GM12878 (cell line): Measurements from ENCODE around the gene RTP5. TPM values are rescaled to one million over a fixed set of nuclear protein-coding genes. Genes with fewer than 3 reads are reported as not detected.

Source experiments
- ATAC-seq: fragments of 200-7000 bp; cut with Tn5 transposase; 3 replicates; pipeline ENCODE4 v1.9.1; 2020; ENCODE audit warnings: mild to moderate bottlenecking, moderate library complexity
- BruUV-seq: library from RNA; stranded (reverse); fragments of 400-500 nt; replicated peaks from 2 replicates; lab custom pipeline; 2021; lab: Mats Ljungman, UMichigan
- CTCF ChIA-PET: fragments of 300-600 bp; sonication (Branson Sonifier 250); formaldehyde crosslinking; extraction: SDS; loops from one replicate; lab custom pipeline; 2021; ENCODE audit warnings: inconsistent platforms; lab: Yijun Ruan, JAX
- POLR2A ChIA-PET: fragments of 350-600 bp; formaldehyde crosslinking; extraction: SDS; loops from one replicate; lab custom pipeline; 2021; ENCODE audit warnings: inconsistent platforms; lab: Charles Lee
- RAD21 ChIA-PET: fragments of 300-600 bp; sonication (Branson Sonifier 250); formaldehyde crosslinking; loops from one replicate; lab custom pipeline; 2023; ENCODE audit warnings: antibody characterized with exemption; ENCODE audit not compliant: unreplicated experiment; lab: Charles Lee
- SMC1A ChIA-PET: fragments of 300-600 bp; sonication (Branson Sonifier 250); formaldehyde crosslinking; loops from one replicate; lab custom pipeline; 2023; ENCODE audit not compliant: unreplicated experiment, uncharacterized antibody; lab: Charles Lee
- DNase-seq: peaks from one replicate; pipeline ENCODE4 v3.0.0-alpha.2; 2011; ENCODE audit warnings: low read depth, low spot score
- FAIRE-seq: peaks from 3 replicates; lab custom pipeline; 2011; peaks lifted over from hg19 to GRCh38; lab: Jason Lieb, UNC
- H2AFZ ChIP-seq: 2 replicates; pipeline ENCODE4 v1.6.0; 2011; ENCODE audit warnings: low read depth, low read length, control low read depth; ENCODE audit not compliant: control insufficient read depth
- H3K27ac ChIP-seq: 2 replicates; pipeline ENCODE4 v1.5.1; 2011; ENCODE audit warnings: control low read depth; ENCODE audit not compliant: control insufficient read depth, insufficient read depth
- H3K27me3 ChIP-seq, 2 experiments: replicated peaks in 1 of 2; 2 replicates each; pipeline versions ENCODE4 v1.6.0 to v1.6.1; 2011; ENCODE audit warnings: low read length in 1 of 2; ENCODE audit not compliant: control insufficient read depth in 2 of 2, insufficient read depth in 2 of 2
- H3K36me3 ChIP-seq, 2 experiments: 2 replicates each; pipeline ENCODE4 v1.5.1; 2011; ENCODE audit warnings: low read length in 1 of 2; ENCODE audit not compliant: control insufficient read depth in 2 of 2, insufficient read depth in 2 of 2
- H3K4me1 ChIP-seq: 2 replicates; pipeline ENCODE4 v1.6.1; 2011; ENCODE audit warnings: mild to moderate bottlenecking, low read length, moderate library complexity, mixed read lengths; ENCODE audit not compliant: control insufficient read depth, insufficient read depth
- H3K4me2 ChIP-seq: 2 replicates; pipeline ENCODE4 v1.6.0; 2011; ENCODE audit warnings: control low read depth; ENCODE audit not compliant: control insufficient read depth, insufficient read depth
- H3K4me3 ChIP-seq: fragments of 200-600 bp; sonication (generic); 2 replicates; pipeline ENCODE4 v1.5.1; 2016
- H3K79me2 ChIP-seq: 2 replicates; pipeline ENCODE4 v1.6.0; 2011; ENCODE audit warnings: low read length; ENCODE audit not compliant: control insufficient read depth, insufficient read depth
- H3K9ac ChIP-seq: 2 replicates; pipeline ENCODE4 v1.8.0; 2011; ENCODE audit warnings: low read length, control low read depth, mixed read lengths; ENCODE audit not compliant: control insufficient read depth, insufficient read depth
- H3K9me3 ChIP-seq: replicated peaks from 3 replicates; pipeline ENCODE4 v1.5.1; 2011; ENCODE audit warnings: mild to moderate bottlenecking, low read length; ENCODE audit not compliant: control insufficient read depth, insufficient read depth
- H4K20me1 ChIP-seq: 2 replicates; pipeline ENCODE4 v1.6.0; 2011; ENCODE audit not compliant: control insufficient read depth, insufficient read depth
- CHD2 ChIP-seq: IDR thresholded peaks from 2 replicates; pipeline ENCODE4 v1.6.1; 2011; ENCODE audit warnings: low read depth, low read length, improper control_type of control experiment, borderline replicate concordance
- NR2F1 ChIP-seq: fragments of 450-650 bp; conservative IDR thresholded peaks from 2 replicates; pipeline ENCODE4 v1.6.1; 2017; ENCODE audit warnings: mild to moderate bottlenecking
- RELA ChIP-seq: fragments of 450-650 bp; IDR thresholded peaks from 2 replicates; pipeline ENCODE4 v1.8.0; 2014; ENCODE audit warnings: borderline replicate concordance; ENCODE audit not compliant: partially characterized antibody
- ZZZ3 ChIP-seq: IDR thresholded peaks from 2 replicates; pipeline ENCODE4 v1.6.1; 2011; ENCODE audit warnings: low read depth; ENCODE audit not compliant: control insufficient read depth, insufficient read length
- WGBS: methylation state at CpG from one replicate; pipeline ENCODE4 v1.1.6; 2016; ENCODE audit warnings: low lambda C conversion rate; ENCODE audit not compliant: insufficient replicate concordance, insufficient coverage; ENCODE audit errors: missing lambda C conversion rate; 5-methylcytosine and 5-hydroxymethylcytosine counted together
- in situ Hi-C: fragments of 300-500 bp; cut with MboI; formaldehyde crosslinking; loops from 9 replicates; pipeline ENCODE4 v1.14.3; 2018; ENCODE audit warnings: mixed read lengths
- intact Hi-C: fragments of 100-400 bp; cut with micrococcal nuclease; formaldehyde crosslinking; loops from one replicate; pipeline ENCODE4 v1.14.2; 2022; ENCODE audit not compliant: unreplicated experiment
- polyA plus RNA-seq, 11 experiments: library from polyadenylated mRNA; depleted of rRNA in 4 of 11; unstranded in 6 of 11; stranded (reverse) in 5 of 11; fragments of >200 nt; fragmentation: Nextera tagmentation in 4 of 11; fragmentation: Illumina TruSeq in 1 of 11; extraction: Ambion mirVana in 4 of 11; extraction: Trizol in 1 of 11; gene quantifications; 1 replicate in 1 of 11; 2 replicates in 10 of 11; pipeline versions ENCODE4 v1.2.1 to v1.2.3, GENCODE V29; 2011 to 2016; ENCODE audit warnings: inconsistent platforms in 2 of 11, missing spikeins in 2 of 11, low read depth in 1 of 11
- total RNA-seq, 4 experiments: library from RNA; depleted of rRNA in 3 of 4; stranded (reverse); fragments of >200 nt in 3 of 4; fragmentation: Illumina TruSeq in 1 of 4; extraction: Trizol in 1 of 4; gene quantifications; 2 replicates each; pipeline versions ENCODE4 v1.2.1 to v1.2.3, GENCODE V29; 2013 to 2021
- TF ChIP-seq, protein P1 (sequence below): IDR thresholded peaks from 2 replicates; pipeline ENCODE4 v1.6.1; 2012; ENCODE audit warnings: low read length, inconsistent platforms
- TF ChIP-seq, protein P2 (sequence below): fragments of 450-650 bp; IDR thresholded peaks from 2 replicates; pipeline ENCODE4 v1.6.1; 2016; ENCODE audit warnings: mild to moderate bottlenecking

Gene RTP5
- total and polyA plus RNA-seq, 10 of the 15 experiments (the other 5 are each of a cell fraction or from before 2014, with no cell fraction given) = 0.05 TPM; not detected in 9

DNA sequence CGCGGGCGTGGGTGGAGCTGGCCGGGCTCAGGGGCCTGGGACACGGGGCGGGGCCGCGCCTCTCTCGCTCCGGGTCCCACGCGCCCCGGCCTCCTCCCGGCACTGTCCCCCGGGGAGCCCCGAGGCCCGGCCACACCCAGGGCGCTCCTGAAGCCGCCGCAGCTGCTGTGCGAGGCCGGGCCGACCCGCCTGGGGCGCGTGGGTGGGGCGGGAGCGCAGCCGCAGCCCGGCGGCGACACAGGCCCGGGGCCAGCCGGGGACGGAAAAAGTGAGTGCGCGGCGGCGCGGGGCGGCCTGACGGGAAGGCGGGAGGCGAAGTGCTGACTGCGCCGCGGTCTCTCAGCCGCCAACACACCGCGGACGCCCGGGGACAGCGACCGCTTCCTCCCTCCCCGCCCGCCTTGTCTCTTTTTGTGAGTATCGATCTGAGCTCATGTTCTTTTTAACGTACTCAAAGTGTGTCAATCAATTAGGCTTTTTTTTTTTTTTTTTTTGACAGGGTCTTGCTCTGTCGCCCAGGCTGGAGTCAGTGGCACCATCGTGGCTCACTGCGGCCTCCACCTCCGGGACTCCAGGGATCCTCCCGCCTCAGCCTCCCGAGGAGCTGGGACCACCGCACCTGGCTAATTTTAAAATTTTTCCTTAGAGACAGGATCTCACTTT is 25.3 kb upstream of the RTP5 start (continued):
- no peak for TF ChIP-seq ZZZ3

DNA sequence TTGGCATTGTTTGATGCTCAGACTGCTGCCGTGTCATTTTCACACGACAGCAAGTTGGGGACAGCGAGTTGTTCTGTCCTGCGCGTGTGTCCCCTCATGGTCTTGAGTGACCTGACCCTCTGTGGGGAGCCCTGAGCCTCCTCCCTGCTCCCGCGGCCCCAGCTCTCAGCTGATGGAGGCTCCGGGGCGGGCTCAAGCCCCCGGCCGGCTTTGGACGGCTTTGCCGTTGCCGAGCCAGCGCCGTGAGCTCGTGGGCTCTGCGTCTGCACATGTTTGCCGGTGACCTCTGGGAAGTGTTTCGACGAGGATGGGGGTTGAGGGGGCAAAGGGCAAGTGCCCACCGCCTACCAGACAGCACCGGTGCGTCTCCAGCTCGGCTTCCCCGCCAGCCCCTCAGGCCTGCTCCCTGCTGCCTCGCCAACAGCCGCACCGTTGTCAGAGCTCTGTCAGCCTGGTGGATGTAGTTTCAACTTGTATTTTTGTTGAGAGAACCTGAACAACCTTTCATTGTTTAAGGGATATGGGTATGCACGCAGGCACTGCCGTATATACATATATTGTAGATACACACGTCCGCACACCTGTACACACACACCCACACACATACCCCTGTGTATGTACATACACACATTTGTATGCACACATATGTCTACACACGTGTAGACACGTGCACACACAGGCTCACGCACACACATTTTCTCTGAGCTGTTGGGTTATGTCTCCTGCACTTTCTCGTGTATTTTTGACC is 24.5 kb upstream of the RTP5 start:
- ChIA-PET POLR2A (interaction anchor here (0.6 to 1.8 kb wide), 4 partner anchors 14 to 208 kb away, joined by 3 to 26 read pairs (median 7); partner anchors contain the start of genes ING5 and PDCD1), RAD21 (interaction anchor here (0.9 to 1.2 kb wide), 3 partner anchors 15 to 112 kb away, joined by 3 to 16 read pairs (median 5); no protein-coding TSS in a partner anchor), CTCF (no interaction called here), SMC1A (interaction anchor here (0.8 to 1.4 kb wide), 6 partner anchors 13 to 82 kb away, joined by 3 to 6 read pairs (median 4); partner anchors contain the start of gene RTP5)
- intact Hi-C loops = loop anchor here (5.0 to 10.0 kb wide), 2 partner anchors 43 to 110 kb away; partner anchors contain the start of gene D2HGDH
- ATAC-seq (no peak), FAIRE-seq (peak; percentile 57), DNase-seq (no peak)
- Histone ChIP-seq H3K4me2 (peak overlapping the region; percentile 72; the same call in 1 of the 2 replicates), H3K36me3 (no peaks in the 10 kb centered on the region), H3K4me3 (no peak overlapping the region), H3K4me1 (peaks cover 23% of the 10 kb centered on the region), H3K9ac (peak overlapping the region; percentile 39; the same call in 1 of the 2 replicates), H3K27me3 (no peaks in the 10 kb centered on the region; a peak in 1 of 4 replicates), H2AFZ (no peak overlapping the region), H3K79me2 (no peaks in the 10 kb centered on the region), H3K9me3 (no peaks in the 10 kb centered on the region), H4K20me1 (no peaks in the 10 kb centered on the region), H3K27ac (no peak overlapping the region)
- in situ Hi-C loops = no loop called here
- BruUV-seq = TSS peak; percentile 63
- 92% methylated on average over 32 of the region's 37 CpGs for WGBS
- TF ChIP-seq, protein P1, sequence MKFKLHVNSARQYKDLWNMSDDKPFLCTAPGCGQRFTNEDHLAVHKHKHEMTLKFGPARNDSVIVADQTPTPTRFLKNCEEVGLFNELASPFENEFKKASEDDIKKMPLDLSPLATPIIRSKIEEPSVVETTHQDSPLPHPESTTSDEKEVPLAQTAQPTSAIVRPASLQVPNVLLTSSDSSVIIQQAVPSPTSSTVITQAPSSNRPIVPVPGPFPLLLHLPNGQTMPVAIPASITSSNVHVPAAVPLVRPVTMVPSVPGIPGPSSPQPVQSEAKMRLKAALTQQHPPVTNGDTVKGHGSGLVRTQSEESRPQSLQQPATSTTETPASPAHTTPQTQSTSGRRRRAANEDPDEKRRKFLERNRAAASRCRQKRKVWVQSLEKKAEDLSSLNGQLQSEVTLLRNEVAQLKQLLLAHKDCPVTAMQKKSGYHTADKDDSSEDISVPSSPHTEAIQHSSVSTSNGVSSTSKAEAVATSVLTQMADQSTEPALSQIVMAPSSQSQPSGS = no peak
- TF ChIP-seq, protein P2, sequence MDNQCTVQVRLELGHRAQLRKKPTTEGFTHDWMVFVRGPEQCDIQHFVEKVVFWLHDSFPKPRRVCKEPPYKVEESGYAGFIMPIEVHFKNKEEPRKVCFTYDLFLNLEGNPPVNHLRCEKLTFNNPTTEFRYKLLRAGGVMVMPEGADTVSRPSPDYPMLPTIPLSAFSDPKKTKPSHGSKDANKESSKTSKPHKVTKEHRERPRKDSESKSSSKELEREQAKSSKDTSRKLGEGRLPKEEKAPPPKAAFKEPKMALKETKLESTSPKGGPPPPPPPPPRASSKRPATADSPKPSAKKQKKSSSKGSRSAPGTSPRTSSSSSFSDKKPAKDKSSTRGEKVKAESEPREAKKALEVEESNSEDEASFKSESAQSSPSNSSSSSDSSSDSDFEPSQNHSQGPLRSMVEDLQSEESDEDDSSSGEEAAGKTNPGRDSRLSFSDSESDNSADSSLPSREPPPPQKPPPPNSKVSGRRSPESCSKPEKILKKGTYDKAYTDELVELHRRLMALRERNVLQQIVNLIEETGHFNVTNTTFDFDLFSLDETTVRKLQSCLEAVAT = 0 out of 2 replicates have a peak, but pooled peaks have one; percentile 64
- no peak for TF ChIP-seq RELA
- TF ChIP-seq NR2F1 = 0 out of 2 replicates have a peak, but pooled peaks have one; percentile 19
- TF ChIP-seq CHD2 = no peak
